Fibroblast of lung (primary cell): ENCODE results near the gene WDPCP. TPM values are rescaled to one million over a fixed set of nuclear protein-coding genes. Genes with fewer than 3 reads are reported as not detected.

ENCODE experiments used
- DNase-seq, 2 donors: peaks; one replicate each; pipeline versions ENCODE4 v3.0.0 to v3.0.0-alpha.2; 2010; ENCODE audit warnings: low read depth in 2 of 2
- H2AFZ ChIP-seq: 2 replicates; pipeline ENCODE4 v1.5.1; 2012; ENCODE audit warnings: low read length, control low read depth, inconsistent platforms
- H3K27ac ChIP-seq: 2 replicates; pipeline ENCODE4 v1.5.1; 2011; ENCODE audit warnings: low read length, control low read depth; ENCODE audit not compliant: insufficient read depth
- H3K27me3 ChIP-seq: 2 replicates; pipeline ENCODE4 v1.5.1; 2011; ENCODE audit warnings: mild to moderate bottlenecking, low read length; ENCODE audit not compliant: control insufficient read depth, insufficient read depth
- H3K36me3 ChIP-seq: 2 replicates; pipeline ENCODE4 v1.5.1; 2011; ENCODE audit warnings: low read length; ENCODE audit not compliant: control insufficient read depth, insufficient read depth
- H3K4me1 ChIP-seq: 2 replicates; pipeline ENCODE4 v1.5.1; 2011; ENCODE audit warnings: low read length; ENCODE audit not compliant: control insufficient read depth, insufficient read depth; ENCODE audit errors: extremely low read depth
- H3K4me2 ChIP-seq: 2 replicates; pipeline ENCODE4 v1.5.1; 2011; ENCODE audit warnings: low read length, control low read depth; ENCODE audit not compliant: insufficient read depth; ENCODE audit errors: extremely low read depth
- H3K4me3 ChIP-seq, 4 experiments: fragments of 200-600 bp in 1 of 4; sonication (generic) in 1 of 4; replicated peaks in 1 of 4; 2 replicates each; pipeline ENCODE4 v1.5.1; 2011 to 2016; ENCODE audit warnings: low read length in 4 of 4, low read depth in 3 of 4, mild to moderate bottlenecking in 3 of 4, control low read depth in 2 of 4, inconsistent platforms in 1 of 4, mixed read lengths in 1 of 4; ENCODE audit not compliant: insufficient read depth in 1 of 4; ENCODE audit errors: control extremely low read depth in 1 of 4
- H3K79me2 ChIP-seq: 2 replicates; pipeline ENCODE4 v1.5.1; 2012; ENCODE audit warnings: mild to moderate bottlenecking, low read length, inconsistent platforms; ENCODE audit not compliant: control insufficient read depth, insufficient read depth
- H3K9ac ChIP-seq: 2 replicates; pipeline ENCODE4 v1.5.1; 2011; ENCODE audit warnings: mild to moderate bottlenecking, low read length, control low read depth; ENCODE audit not compliant: insufficient read depth
- H3K9me3 ChIP-seq: 2 replicates; pipeline ENCODE4 v1.5.1; 2012; ENCODE audit warnings: low read depth, low read length; ENCODE audit not compliant: control insufficient read depth, insufficient read depth
- H4K20me1 ChIP-seq: 2 replicates; pipeline ENCODE4 v1.5.1; 2011; ENCODE audit warnings: low read length; ENCODE audit not compliant: control insufficient read depth, insufficient read depth; ENCODE audit errors: extremely low read depth
- CTCF ChIP-seq, 2 donors: IDR thresholded peaks in 1 of 2; conservative IDR thresholded peaks in 1 of 2; 1 replicate in 1 of 2; 2 replicates in 1 of 2; pipeline ENCODE4 v1.5.1; 2011 to 2012; ENCODE audit warnings: low read length in 2 of 2, control low read depth in 1 of 2, inconsistent platforms in 1 of 2, low read depth in 1 of 2, mild to moderate bottlenecking in 1 of 2
- EZH2 ChIP-seq: IDR thresholded peaks from 2 replicates; pipeline ENCODE4 v1.5.1; 2012; ENCODE audit warnings: low read length, control low read depth, mild to moderate bottlenecking; ENCODE audit errors: missing control alignments
- polyA plus RNA-seq, 2 donors: library from polyadenylated mRNA; depleted of rRNA in 1 of 2; stranded (reverse) in 1 of 2; unstranded in 1 of 2; fragments of >200 nt; gene quantifications; 2 replicates each; pipeline ENCODE4 v1.2.1, GENCODE V29; 2011 to 2012; ENCODE audit warnings: missing spikeins in 1 of 2
- total RNA-seq: library from RNA; depleted of rRNA; stranded (reverse); fragments of >200 nt; gene quantifications from 2 replicates; pipeline ENCODE4 v1.2.1, GENCODE V29; 2014

The WDPCP gene
- total and polyA plus RNA-seq, 2 donors (not counting 1 experiment from before 2014, with no cell fraction given) = 5.2 to 8.4 TPM

- peaks cover 3% of the 10 kb centered on the region for H3K36me3 ChIP-seq
- no peak overlapping the region for H3K4me3 ChIP-seq
- H3K4me1 ChIP-seq = peaks cover 6% of the 10 kb centered on the region
- no peak overlapping the region for H2AFZ ChIP-seq
- no peaks in the 10 kb centered on the region for H4K20me1 ChIP-seq
- H3K9ac ChIP-seq = no peak overlapping the region
- no peak for DNase-seq
- H3K9me3 ChIP-seq = no peaks in the 10 kb centered on the region
- H3K27ac ChIP-seq = no peak overlapping the region
- TF ChIP-seq EZH2 (no peak), CTCF (conservative IDR thresholded peaks at IDR 0.05 in 1 of 2, IDR thresholded peaks at IDR 0.05 in 1 of 2; ENCODE audit: low read depth in 1 of 2, low read length in 2 of 2) (no peak)
- no peaks in the 10 kb centered on the region for H3K27me3 ChIP-seq
- H3K4me2 ChIP-seq = no peak overlapping the region
- peaks cover 29% of the 10 kb centered on the region for H3K79me2 ChIP-seq
Observed at GRCh38 chr2:63594660-63595059, 6.4 kb upstream of the WDPCP start.

DNA sequence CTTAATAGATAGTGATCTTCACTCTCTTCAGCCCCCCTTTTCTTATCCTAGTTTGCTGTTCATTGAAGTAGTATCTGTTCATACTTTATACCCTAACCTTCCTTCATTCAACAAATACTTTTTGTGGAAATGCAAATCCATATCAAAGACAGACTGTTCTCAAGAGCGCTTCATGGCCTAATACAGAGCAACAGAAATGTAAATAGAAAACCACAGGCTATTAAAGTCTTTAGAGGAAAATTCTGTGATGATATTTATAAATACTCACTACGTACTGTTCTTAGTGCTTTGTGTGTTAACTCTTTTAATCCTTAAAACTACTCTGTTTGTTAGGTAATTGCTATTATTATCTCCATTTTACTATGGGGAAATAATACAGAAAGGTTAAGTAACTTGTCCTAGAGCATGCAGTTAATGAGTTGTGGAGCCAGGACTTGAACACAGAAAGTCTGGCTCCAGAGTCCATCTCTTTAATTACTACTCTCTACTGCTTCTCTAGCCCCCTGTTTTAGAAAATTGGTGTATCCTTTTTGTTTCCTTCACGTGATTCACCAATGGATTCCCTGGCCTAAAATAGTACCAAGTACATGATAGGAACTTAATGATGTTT, 3.4 kb upstream of the WDPCP start:
- H3K27ac ChIP-seq = no peak overlapping the region
- H3K4me2 ChIP-seq = no peak overlapping the region
- H3K27me3 ChIP-seq = no peaks in the 10 kb centered on the region
- no peak overlapping the region for H3K9ac ChIP-seq
- no peak overlapping the region for H3K4me3 ChIP-seq
- H3K36me3 ChIP-seq = peaks cover 3% of the 10 kb centered on the region
- H3K79me2 ChIP-seq = peaks cover 37% of the 10 kb centered on the region
- DNase-seq = no peak
- no peaks in the 10 kb centered on the region for H3K9me3 ChIP-seq
- H3K4me1 ChIP-seq = peaks cover 6% of the 10 kb centered on the region
- TF ChIP-seq EZH2 (no peak), CTCF (conservative IDR thresholded peaks at IDR 0.05 in 1 of 2, IDR thresholded peaks at IDR 0.05 in 1 of 2; ENCODE audit: low read depth in 1 of 2, low read length in 2 of 2) (no peak)
- H2AFZ ChIP-seq = no peak overlapping the region
- H4K20me1 ChIP-seq = no peaks in the 10 kb centered on the region

GRCh38 chr2:63590626-63591408, 2.5 kb upstream of the WDPCP start:
- peaks cover 42% of the 10 kb centered on the region for H3K79me2 ChIP-seq
- H3K4me3 ChIP-seq = peak overlapping the region in 1 of 4 experiments; percentile 96
- H4K20me1 ChIP-seq = no peaks in the 10 kb centered on the region
- peaks cover 6% of the 10 kb centered on the region for H3K4me1 ChIP-seq
- H3K36me3 ChIP-seq = peaks cover 3% of the 10 kb centered on the region
- no peaks in the 10 kb centered on the region for H3K9me3 ChIP-seq
- H3K27ac ChIP-seq = no peak overlapping the region
- DNase-seq = peak in 1 of 2 donors; percentile 62
- no peaks in the 10 kb centered on the region for H3K27me3 ChIP-seq
- no peak overlapping the region for H3K9ac ChIP-seq
- TF ChIP-seq CTCF (conservative IDR thresholded peaks at IDR 0.05 in 1 of 2, IDR thresholded peaks at IDR 0.05 in 1 of 2; ENCODE audit: low read depth in 1 of 2, low read length in 2 of 2) = no peak
- TF ChIP-seq EZH2 = no peak
- H3K4me2 ChIP-seq = no peak overlapping the region
- H2AFZ ChIP-seq = no peak overlapping the region
